PC-3 (cell line): ENCODE data around the gene CHKB. TPM values are rescaled to one million over a fixed set of nuclear protein-coding genes. Genes with fewer than 3 reads are reported as not detected.

Experiments used
- ATAC-seq: fragments of 200-7000 bp; cut with Tn5 transposase; 2 replicates; pipeline ENCODE4 v1.9.1; 2020; ENCODE audit warnings: mild to moderate bottlenecking, moderate library complexity
- BruUV-seq: library from RNA; stranded (reverse); fragments of 400-500 nt; replicated peaks from 2 replicates; lab custom pipeline; 2021; lab: Mats Ljungman, UMichigan
- CTCF ChIA-PET: fragments of 300-600 bp; sonication (Branson Sonifier 250); formaldehyde crosslinking; loops from one replicate; lab custom pipeline; 2022; ENCODE audit warnings: antibody characterized with exemption; lab: Charles Lee
- POLR2A ChIA-PET: fragments of 300-600 bp; sonication (Branson Sonifier 250); formaldehyde crosslinking; loops from one replicate; lab custom pipeline; 2022; ENCODE audit warnings: antibody characterized with exemption; ENCODE audit not compliant: unreplicated experiment; lab: Charles Lee
- DNase-seq: peaks from one replicate; pipeline ENCODE4 v3.0.0-alpha.2; 2015
- H2AFZ ChIP-seq: fragments of 300-600 bp; sonication (generic); 2 replicates; pipeline ENCODE4 v1.6.0; 2016; ENCODE audit warnings: antibody characterized with exemption, low read length
- H3F3A ChIP-seq: fragments of 300-600 bp; sonication (generic); one replicate; pipeline ENCODE4 v1.6.0; 2017; ENCODE audit warnings: antibody characterized with exemption, low read length, control low read depth, mild to moderate bottlenecking; ENCODE audit not compliant: unreplicated experiment
- H3K27ac ChIP-seq: fragments of 300-600 bp; sonication (generic); 2 replicates; pipeline ENCODE4 v1.5.1; 2016; ENCODE audit warnings: mild to moderate bottlenecking, low read length
- H3K27me3 ChIP-seq: fragments of 300-600 bp; sonication (generic); 2 replicates; pipeline ENCODE4 v1.6.1; 2016; ENCODE audit warnings: low read length, mixed read lengths
- H3K36me3 ChIP-seq: fragments of 300-600 bp; sonication (generic); 2 replicates; pipeline ENCODE4 v1.6.1; 2016; ENCODE audit warnings: low read depth, mixed run types, low read length, mixed read lengths
- H3K4me1 ChIP-seq: fragments of 300-600 bp; sonication (generic); 2 replicates; pipeline ENCODE4 v1.5.1; 2016; ENCODE audit warnings: low read length; ENCODE audit not compliant: insufficient read depth
- H3K4me2 ChIP-seq: fragments of 300-600 bp; sonication (generic); 2 replicates; pipeline ENCODE4 v1.6.0; 2016; ENCODE audit warnings: low read length
- H3K4me3 ChIP-seq: fragments of 300-600 bp; sonication (generic); 2 replicates; pipeline ENCODE4 v1.5.1; 2016; ENCODE audit warnings: mild to moderate bottlenecking, low read length, mixed read lengths
- H3K79me2 ChIP-seq: fragments of 300-600 bp; sonication (generic); 2 replicates; pipeline ENCODE4 v1.6.1; 2017; ENCODE audit warnings: low read length, mixed read lengths
- H3K9ac ChIP-seq: fragments of 300-600 bp; sonication (generic); 2 replicates; pipeline ENCODE4 v1.6.0; 2016; ENCODE audit warnings: mild to moderate bottlenecking, low read length
- H3K9me2 ChIP-seq: fragments of 300-600 bp; sonication (generic); replicated peaks from 2 replicates; pipeline ENCODE4 v1.6.1; 2016; ENCODE audit warnings: mixed run types, low read length, mixed read lengths
- H3K9me3 ChIP-seq: fragments of 300-600 bp; sonication (generic); 2 replicates; pipeline ENCODE4 v1.6.1; 2016; ENCODE audit warnings: low read length, mixed read lengths
- H4K20me1 ChIP-seq: fragments of 300-600 bp; sonication (generic); 2 replicates; pipeline ENCODE4 v1.6.1; 2016; ENCODE audit warnings: low read length, mixed read lengths
- EZH2 ChIP-seq: fragments of 300-600 bp; sonication (generic); IDR thresholded peaks from one replicate; pipeline ENCODE4 v1.6.1; 2017; ENCODE audit warnings: antibody characterized with exemption, mild to moderate bottlenecking, low read length; ENCODE audit not compliant: unreplicated experiment
- EZH2phosphoT487 ChIP-seq: fragments of 300-600 bp; sonication (generic); IDR thresholded peaks from 2 replicates; pipeline ENCODE4 v1.6.1; 2018; ENCODE audit warnings: mild to moderate bottlenecking, antibody characterized with exemption, low read length, borderline replicate concordance
- intact Hi-C: fragments of 100-400 bp; cut with micrococcal nuclease; formaldehyde crosslinking; loops from 2 replicates; pipeline ENCODE4 v1.9.0; 2023
- total RNA-seq: library from RNA; depleted of rRNA; stranded (reverse); fragments of >200 nt; gene quantifications from 2 replicates; pipeline ENCODE4 v1.2.3, GENCODE V29; 2014
- TF ChIP-seq, protein P1 (sequence below): fragments of 300-600 bp; sonication (generic); conservative IDR thresholded peaks from 2 replicates; pipeline ENCODE4 v1.5.1; 2017; ENCODE audit warnings: antibody characterized with exemption, low read depth, mild to moderate bottlenecking, low read length

CHKB gene
- total RNA-seq, 1 experiment from 2014 or later: 31.5 TPM

DNA sequence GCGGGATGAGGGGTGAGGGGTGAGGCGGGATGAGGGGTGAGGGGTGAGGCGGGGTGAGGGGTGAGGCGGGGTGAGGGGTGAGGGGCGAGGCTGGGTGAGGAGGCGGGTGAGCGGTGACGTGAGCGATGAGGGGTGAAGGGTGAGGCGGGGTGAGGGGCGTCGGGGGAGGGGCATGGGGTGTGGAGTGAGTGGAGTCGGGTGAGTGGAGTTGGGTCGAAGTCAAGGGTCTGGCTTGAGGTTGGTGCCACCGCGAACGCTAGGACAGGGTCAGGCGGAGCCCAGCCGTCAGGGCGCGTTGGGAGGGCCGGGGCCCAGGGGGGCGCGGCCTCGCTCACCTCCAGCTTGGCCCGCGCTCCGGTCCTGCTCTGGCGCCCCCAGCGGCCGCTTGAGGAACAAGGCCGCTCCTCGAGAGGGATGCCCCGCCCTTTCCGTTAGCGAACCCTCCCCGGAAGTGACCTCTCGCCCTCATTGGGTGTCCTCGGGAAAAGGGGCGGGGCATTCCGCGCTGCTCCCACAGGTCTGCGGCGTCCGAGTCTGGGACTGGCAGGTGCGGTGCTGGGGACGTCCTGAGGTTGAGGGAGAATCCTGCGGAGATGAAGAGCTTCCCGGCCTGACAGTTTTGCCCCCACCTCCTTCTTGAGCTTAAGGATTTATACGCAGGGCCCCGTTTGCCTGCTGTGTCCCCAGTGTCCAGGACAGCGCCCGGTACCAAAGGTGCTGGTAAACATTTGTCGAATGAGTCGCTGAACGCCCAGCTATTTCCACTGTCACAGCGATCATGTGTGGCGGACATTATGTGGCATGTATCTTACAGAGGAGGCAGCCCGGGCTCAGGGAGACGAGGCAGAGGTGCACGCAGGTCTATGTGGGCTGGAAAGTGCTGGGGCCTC, 19.9 kb downstream of the CHKB start, which contains the start of gene SYCE3:
SYCE3 (minus strand) TSS at position 397 of the 890 bp plus-strand sequence. CDS start 6,514 bp downstream, outside the sequence.
- ATAC-seq (peak; percentile 96), DNase-seq (peak; percentile 92)
- H3K4me2 ChIP-seq: peak within 1 kb of the TSS; percentile 99
- ChIA-PET POLR2A (interaction anchor here (0.6 kb wide), 1 partner anchor 12 kb away, joined by 3 read pairs; no protein-coding TSS in a partner anchor), CTCF (interaction anchor here (0.6 to 0.8 kb wide), 4 partner anchors 26 to 65 kb away, joined by 3 read pairs; partner anchors contain the start of gene ARSA)
- H3K79me2 ChIP-seq: no peaks in the 10 kb centered on the region
- no peaks in the 10 kb centered on the region for H4K20me1 ChIP-seq
- BruUV-seq: TSS peak; percentile 96
- peak within 1 kb of the TSS; percentile 88 for H2AFZ ChIP-seq
- TF ChIP-seq, protein P1, sequence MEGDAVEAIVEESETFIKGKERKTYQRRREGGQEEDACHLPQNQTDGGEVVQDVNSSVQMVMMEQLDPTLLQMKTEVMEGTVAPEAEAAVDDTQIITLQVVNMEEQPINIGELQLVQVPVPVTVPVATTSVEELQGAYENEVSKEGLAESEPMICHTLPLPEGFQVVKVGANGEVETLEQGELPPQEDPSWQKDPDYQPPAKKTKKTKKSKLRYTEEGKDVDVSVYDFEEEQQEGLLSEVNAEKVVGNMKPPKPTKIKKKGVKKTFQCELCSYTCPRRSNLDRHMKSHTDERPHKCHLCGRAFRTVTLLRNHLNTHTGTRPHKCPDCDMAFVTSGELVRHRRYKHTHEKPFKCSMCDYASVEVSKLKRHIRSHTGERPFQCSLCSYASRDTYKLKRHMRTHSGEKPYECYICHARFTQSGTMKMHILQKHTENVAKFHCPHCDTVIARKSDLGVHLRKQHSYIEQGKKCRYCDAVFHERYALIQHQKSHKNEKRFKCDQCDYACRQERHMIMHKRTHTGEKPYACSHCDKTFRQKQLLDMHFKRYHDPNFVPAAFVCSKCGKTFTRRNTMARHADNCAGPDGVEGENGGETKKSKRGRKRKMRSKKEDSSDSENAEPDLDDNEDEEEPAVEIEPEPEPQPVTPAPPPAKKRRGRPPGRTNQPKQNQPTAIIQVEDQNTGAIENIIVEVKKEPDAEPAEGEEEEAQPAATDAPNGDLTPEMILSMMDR: peak; percentile 62
- TF ChIP-seq EZH2phosphoT487 (no peak), EZH2 (no peak)
- peak within 1 kb of the TSS; percentile 41 for H3K9ac ChIP-seq
- intact Hi-C loops: loop anchor here (5.0 kb wide), 1 partner anchor 35 kb away; the partner anchor contains the start of gene SCO2
- no peaks in the 10 kb centered on the region for H3K9me3 ChIP-seq
- peak within 1 kb of the TSS; percentile 84 for H3K4me3 ChIP-seq
- H3K9me2 ChIP-seq: no peaks in the 10 kb centered on the region
- H3F3A ChIP-seq: no peaks in the 10 kb centered on the region
- H3K27me3 ChIP-seq: no peaks in the 10 kb centered on the region
- peaks cover 7% of the 10 kb centered on the region for H3K4me1 ChIP-seq
- H3K27ac ChIP-seq: no peak within 1 kb of the TSS
- H3K36me3 ChIP-seq: no peaks in the 10 kb centered on the region

DNA sequence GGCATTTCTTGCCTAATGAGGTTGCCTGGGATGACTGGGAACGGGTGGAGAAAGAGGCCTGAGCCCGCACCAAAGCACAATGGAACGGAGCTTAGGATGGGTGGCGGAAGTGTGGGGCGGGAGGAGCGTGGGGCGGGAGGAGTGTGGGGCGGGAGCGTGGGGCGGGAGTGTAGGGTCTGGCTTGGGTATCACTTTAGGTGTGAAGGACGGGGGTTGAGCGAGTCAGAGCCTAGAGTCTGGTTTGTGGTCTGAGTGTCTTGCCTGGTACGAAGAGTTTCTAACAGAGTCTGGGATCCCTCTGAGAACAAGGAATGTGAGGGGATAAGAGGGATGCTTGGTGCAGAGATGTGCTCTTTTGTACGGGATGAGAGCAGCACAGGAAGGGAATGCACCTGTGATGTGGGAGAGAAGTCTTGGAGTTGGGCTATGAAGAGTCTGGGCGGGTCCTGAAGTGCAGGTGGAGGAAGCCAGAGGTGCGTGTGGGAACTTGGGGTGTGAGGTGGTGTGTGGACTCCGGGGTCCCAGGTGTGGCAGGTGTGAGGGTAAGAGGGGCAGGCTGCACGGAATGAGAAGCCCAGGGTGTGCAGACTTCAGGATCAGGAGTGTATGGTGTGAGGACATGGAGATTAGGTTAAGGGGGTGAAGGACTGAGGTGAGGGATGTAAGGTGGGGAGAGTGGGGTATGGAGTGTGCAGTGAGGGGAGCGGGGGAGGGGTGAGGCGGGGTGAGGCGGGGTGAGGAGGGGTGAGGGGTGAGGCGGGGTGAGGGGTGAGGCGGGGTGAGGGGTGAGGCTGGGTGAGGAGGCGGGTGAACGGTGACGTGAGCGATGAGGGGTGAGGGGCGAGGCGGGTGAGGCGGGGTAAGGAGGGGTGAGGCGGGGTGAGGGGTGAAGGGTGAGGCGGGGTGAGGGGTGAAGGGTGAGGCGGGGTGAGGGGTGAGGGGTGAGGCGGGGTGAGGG, 21.0 kb downstream of the CHKB start:
- Histone ChIP-seq H3K9me3 (no peaks in the 10 kb centered on the region), H3K4me3 (no peak overlapping the region), H3K27me3 (no peaks in the 10 kb centered on the region), H3F3A (no peaks in the 10 kb centered on the region), H3K4me2 (no peak overlapping the region), H3K9me2 (no peaks in the 10 kb centered on the region), H2AFZ (no peak overlapping the region), H3K4me1 (peaks cover 7% of the 10 kb centered on the region), H4K20me1 (no peaks in the 10 kb centered on the region), H3K36me3 (no peaks in the 10 kb centered on the region), H3K27ac (no peak overlapping the region), H3K79me2 (no peaks in the 10 kb centered on the region), H3K9ac (no peak overlapping the region)
- intact Hi-C loops: loop anchor here (5.0 kb wide), 1 partner anchor 34 kb away; the partner anchor contains the start of gene SCO2
- ATAC-seq: no peak
- POLR2A ChIA-PET: no interaction called here
- BruUV-seq: no TSS peak
- TF ChIP-seq EZH2: no peak
- TF ChIP-seq, protein P1: no peak
- TF ChIP-seq EZH2phosphoT487: no peak
- no peak for DNase-seq
- CTCF ChIA-PET: no interaction called here
